GM19455 (cell line): ENCODE results near the gene SMG7.

ENCODE experiments used
- ATAC-seq: cut with Tn5 transposase; IDR thresholded peaks from one replicate; pipeline ENCODE4 v1.9.1; 2021; ENCODE audit not compliant: unreplicated experiment

SMG7 gene

GRCh38 chr1:183512450-183512849 is 40.2 kb downstream of the SMG7 start:
- ATAC-seq = no peak

DNA sequence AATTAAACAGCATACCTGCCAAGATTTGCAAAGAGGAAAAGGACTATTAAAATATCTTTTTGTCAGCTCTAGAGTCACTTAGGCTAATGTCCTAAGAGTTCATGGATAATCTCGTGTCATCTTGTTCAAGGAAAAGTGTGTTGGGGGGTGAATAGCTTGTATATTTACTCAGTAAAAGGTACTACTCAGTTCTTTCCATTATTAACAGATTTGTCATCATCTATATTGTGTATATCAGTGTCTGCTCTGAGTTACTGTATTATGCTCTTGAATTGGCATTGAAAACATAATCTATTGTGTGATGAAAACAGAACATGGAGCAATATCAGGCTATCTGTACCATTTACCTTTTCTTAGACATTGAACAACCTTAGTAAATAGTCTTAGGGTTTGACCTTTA is 41.9 kb downstream of the SMG7 start:
- ATAC-seq = no peak

GRCh38 chr1:183515002-183515689 is 42.8 kb downstream of the SMG7 start:
- no peak for ATAC-seq

DNA sequence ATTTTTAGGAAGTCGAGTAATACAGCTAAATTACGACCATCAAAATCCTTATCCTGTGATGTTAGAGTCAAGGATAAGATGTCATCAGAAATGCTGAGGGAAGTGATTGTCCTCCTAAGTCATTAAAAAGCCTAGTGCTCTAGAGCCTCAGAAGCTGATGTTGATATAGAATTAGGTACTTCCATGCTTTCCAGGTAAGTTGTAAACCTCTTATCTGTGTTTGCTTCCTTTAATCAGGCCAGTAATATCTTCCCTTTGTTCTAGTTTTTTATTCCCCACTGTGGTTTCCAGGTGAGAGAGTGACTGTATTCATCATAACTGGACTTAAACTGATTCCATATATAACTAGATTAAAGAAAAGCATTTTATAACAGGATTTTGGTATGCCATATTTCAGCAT is 44.4 kb downstream of the SMG7 start:
- no peak for ATAC-seq

- ATAC-seq = no peak
Measured at GRCh38 chr1:183517401-183517800, 45.1 kb downstream of the SMG7 start.

DNA sequence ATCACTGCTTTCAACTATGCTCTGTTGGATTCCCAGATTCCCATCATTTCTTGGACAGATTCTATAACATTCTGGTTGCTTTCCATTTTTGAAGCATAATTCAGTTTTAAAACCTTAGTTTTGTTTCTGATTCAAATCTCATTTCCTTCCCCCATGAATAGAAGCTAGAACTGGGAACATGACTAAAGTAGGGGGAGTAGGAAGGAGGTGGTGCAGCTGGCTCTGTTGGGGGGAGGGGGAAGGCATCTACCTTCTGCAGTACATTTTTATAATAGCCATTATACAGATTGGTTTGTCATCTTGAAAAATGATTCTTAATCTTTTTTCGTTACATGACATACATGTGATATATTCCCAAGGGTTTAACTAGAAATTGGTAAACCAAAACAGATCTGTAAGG is 48.1 kb downstream of the SMG7 start:
- no peak for ATAC-seq

- no peak for ATAC-seq
Measured at GRCh38 chr1:183522104-183522503, 49.8 kb downstream of the SMG7 start.

GRCh38 chr1:183528577-183528976 is 56.3 kb downstream of the SMG7 start:
- no peak for ATAC-seq

DNA sequence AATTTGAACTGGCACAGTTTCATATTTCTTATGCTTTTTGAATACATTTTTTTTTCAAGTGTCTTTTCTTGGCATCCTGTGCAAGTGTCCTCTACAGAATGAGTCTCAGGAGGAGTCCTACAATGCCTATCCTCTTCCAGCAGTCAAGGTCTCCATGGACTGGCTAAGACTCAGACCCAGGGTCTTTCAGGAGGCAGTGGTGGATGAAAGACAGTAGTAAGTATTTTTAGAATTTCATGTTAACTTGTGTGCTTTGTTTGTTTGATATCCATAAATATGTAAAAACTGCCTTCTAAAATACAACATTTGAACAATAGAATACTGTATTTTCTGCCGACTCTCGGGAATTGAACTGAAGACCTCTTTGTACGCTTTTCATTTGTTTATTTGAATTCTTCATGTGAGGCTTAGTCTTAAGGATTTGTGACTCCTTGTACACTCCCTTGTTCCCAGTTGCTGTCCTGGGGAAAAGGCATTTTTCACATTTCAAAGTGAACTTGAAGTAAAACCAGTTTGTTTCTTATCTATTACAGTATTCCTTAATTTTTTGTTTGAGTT is 61.4 kb downstream of the SMG7 start:
- no peak for ATAC-seq

DNA sequence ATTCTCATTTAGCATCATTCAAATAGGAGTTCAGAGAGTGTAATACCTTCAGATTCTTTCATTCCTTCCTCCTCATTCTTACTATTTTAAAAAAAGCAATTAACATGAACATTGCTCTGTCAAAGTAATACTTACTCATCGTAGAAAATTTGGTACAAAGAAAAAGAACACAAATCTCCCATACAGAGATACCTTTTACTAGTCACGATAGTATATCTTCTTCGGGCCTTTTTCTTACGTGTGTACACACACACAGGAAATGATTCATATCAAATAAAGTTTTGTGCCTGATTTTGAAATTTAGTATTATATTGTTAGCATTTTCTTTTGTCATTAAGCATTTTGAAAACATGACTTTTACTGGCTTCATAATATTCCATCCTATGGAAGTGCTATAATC is 65.1 kb downstream of the SMG7 start:
- no peak for ATAC-seq

GRCh38 chr1:183543619-183544204 is 71.4 kb downstream of the SMG7 start:
- no peak for ATAC-seq

GRCh38 chr1:183544598-183545297 is 72.4 kb downstream of the SMG7 start:
- ATAC-seq = no peak

- no peak for ATAC-seq
Measured at GRCh38 chr1:183546427-183546826, 74.1 kb downstream of the SMG7 start.

DNA sequence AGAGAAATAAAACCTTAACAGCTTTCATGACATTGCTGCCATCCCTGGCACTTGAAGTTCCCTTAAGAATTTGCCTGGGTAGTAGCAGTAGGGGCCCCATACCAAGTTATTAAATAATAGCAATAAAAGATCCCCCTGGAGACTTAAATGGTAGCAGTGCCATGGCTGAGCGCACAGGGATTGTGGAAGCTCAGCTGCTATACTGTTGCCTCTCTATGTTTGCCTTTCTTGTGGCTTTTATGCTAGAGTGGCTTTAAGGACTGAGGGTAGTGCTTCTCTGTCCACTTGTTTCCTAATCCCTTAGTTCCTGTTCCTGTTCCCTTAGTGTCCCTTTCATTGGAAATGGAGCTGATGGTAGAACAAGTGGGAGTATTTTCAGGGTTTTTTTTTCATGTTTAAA is 75.8 kb downstream of the SMG7 start:
- no peak for ATAC-seq

DNA sequence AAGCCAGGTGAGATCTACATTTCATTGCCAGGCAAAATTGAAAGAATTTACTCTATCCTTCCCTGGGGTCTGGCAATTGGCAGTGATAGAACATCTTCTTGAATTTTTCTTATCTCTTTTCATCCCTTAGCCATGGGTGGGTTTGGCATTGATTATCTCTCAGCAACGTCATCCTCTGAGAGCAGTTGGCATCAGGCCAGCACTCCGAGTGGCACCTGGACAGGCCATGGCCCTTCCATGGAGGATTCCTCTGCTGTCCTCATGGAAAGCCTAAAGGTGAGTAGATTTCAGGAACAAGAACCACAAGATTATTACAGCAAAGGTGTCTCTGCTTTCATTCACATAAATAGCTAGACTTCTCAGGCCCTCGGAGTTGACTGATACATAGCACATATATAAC is 78.6 kb downstream of the SMG7 start:
- no peak for ATAC-seq

GRCh38 chr1:183551924-183552323 is 79.6 kb downstream of the SMG7 start:
- ATAC-seq = no peak

DNA sequence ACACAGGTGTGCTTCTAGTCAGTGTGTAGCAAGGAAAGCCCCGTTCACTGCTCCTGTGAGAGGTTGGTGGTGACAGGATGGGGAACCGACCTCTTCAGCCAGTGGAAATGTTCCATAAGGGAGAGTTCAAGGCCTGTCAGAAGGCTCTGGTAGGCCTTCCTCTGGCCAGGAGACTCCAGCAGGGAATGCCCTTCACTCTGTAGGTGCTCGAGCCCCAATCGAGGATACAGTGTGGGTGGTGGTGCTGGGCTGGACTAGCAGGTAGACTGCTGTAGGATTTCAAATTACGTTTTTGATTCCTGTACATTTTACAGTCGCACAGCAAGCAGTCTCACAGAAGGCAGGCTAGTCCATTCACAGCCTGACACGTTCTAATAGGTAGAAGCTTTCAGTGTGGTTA is 80.1 kb downstream of the SMG7 start:
- ATAC-seq = no peak

DNA sequence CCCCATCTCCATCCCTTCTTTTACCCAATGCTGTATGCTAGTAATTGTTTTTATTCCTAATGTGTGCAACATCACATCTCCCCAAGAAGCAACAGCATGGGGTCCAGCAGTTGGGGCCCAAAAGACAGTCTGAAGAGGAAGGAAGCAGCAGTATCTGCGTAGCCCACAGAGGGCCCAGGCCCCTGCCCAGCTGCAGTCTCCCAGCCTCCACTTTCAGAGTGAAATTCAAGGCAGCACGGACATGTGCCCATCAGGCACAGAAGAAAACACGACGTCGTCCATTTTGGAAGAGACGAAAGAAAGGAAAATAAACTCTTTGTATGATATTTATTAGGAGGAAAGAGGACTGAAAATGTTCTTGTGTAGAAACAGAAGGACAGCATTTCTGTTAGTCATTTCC is 80.6 kb downstream of the SMG7 start:
- ATAC-seq = no peak

DNA sequence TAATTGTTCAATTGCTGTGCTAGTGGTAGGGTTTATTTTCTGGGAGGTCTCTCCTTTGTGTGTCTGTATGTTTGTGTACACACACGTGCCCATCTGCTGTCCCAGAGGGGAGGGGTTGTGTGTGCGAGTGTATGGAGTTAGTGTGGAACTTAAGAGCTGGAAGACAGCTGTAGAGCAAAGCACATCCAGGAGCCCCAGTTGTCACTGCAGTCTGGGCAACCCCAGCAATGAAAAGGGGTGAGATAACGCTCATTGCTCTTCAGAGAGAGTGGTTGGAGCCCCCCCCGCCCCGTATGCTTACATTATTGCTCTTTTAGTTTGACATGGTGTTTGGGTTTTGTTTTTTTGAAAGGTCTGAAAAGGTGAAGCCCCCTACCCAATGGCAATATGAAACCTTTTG is 81.0 kb downstream of the SMG7 start:
- ATAC-seq = no peak

DNA sequence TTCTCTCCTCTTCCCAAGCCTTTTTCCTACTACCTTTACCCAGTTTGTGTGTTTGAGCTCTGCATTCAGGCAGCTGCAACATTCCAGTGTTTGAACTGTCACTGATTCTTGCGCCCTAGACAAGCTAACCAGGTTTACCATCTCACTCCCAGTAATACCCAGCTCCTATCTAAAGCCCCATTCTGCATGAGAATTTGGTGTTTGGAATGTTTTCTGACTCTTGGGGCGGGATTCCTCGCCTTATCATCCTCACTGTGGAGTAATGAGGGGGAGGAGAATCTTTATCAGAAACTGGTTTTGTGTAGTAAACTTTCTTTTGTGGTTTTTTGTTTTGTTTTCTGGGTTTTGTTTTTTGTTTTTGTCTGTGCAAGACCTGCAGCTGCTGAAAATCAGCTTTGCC is 81.5 kb downstream of the SMG7 start:
- no peak for ATAC-seq

- no peak for ATAC-seq
Measured at GRCh38 chr1:183554577-183554976, 82.3 kb downstream of the SMG7 start.

GRCh38 chr1:183559061-183559460 is 86.8 kb downstream of the SMG7 start:
- ATAC-seq = no peak
